Measurements from ENCODE around the gene SMCR8.
"Not testable (repeated sequence)": the region's sequence is repeated elsewhere in the genome, so short reads cannot be mapped to it uniquely, and the experiment has no call there.

SMCR8 gene

GRCh38 chr17:18318117-18318516, 3.0 kb downstream of the SMCR8 start:
- no peak for DNase-seq

GRCh38 chr17:18318771-18319450, 3.8 kb downstream of the SMCR8 start:
- DNase-seq = no peak

- no peak for DNase-seq
These were observed 4.6 kb downstream of the SMCR8 start for GRCh38 chr17:18319604-18320256.

DNA sequence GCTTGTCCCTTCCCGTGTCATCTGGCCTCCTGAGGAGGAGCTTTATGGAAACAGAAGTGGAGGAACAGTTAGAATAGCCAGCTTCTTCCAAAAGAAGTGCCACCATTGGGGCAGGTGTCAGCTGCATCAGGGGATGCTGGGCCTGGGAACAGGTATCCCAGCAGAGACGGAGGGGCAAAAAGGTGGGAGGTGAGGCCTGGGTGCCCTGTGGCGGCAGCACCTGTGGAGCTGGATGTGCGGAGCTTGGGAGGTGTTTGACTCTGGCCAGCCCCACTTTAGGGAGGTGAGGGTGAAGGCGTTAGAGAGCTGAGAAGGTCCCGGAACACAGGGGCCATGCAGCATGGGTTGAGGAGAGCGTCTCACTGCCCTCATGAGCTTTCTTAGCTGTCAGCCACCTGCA, 5.2 kb downstream of the SMCR8 start:
- no peak for DNase-seq

GRCh38 chr17:18321309-18321708, 6.2 kb downstream of the SMCR8 start:
- DNase-seq = no peak

DNA sequence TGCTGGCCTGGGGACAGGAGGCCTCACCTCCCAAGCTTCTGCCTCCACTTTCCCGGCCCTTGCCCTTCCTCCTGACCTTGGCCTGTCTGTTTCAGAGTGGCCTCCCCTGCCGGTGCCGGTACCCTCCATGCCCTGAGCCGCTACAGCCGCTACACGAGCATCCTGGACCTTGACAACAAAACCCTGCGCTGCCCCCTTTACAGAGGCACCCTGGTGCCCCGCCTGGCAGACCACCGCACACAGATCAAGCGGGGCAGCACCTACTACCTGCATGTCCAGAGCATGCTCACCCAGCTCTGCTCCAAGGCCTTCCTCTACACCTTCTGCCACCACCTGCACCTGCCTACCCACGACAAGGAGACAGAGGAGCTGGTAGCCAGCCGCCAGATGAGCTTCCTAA, 7.4 kb downstream of the SMCR8 start:
- DNase-seq = no peak

GRCh38 chr17:18323007-18323406, 7.9 kb downstream of the SMCR8 start:
- DNase-seq = no peak

DNA sequence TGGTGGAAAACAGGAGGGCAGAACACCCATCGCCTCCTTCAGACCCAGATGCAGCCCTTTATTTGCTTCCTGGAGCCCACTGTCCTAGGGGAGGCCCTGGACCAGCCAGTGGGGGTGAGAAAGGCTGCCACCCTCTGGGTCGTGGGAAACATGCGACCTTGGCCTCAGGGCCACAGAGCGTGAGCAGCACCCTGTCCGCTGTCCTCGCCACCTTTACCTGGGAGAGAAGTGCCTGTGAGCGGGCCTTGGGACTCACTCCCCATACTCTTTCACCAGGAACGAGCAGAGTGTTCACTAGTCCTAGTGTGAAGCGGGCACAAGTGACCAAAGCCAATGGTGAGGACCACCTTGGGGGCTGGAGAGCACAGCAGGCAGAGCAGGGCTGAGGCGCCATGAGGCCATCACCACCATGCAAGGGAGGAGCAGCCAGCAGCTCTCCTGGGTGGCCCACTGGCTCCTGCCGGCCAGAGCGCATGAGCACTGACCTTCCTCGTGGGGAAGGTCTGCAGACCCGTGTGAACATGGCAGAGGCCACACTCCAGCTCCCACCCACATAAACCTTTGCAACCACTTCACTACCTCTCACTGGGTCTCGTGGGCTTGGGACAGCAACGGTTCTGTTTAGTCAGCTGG, 8.5 kb downstream of the SMCR8 start:
- DNase-seq = no peak

DNA sequence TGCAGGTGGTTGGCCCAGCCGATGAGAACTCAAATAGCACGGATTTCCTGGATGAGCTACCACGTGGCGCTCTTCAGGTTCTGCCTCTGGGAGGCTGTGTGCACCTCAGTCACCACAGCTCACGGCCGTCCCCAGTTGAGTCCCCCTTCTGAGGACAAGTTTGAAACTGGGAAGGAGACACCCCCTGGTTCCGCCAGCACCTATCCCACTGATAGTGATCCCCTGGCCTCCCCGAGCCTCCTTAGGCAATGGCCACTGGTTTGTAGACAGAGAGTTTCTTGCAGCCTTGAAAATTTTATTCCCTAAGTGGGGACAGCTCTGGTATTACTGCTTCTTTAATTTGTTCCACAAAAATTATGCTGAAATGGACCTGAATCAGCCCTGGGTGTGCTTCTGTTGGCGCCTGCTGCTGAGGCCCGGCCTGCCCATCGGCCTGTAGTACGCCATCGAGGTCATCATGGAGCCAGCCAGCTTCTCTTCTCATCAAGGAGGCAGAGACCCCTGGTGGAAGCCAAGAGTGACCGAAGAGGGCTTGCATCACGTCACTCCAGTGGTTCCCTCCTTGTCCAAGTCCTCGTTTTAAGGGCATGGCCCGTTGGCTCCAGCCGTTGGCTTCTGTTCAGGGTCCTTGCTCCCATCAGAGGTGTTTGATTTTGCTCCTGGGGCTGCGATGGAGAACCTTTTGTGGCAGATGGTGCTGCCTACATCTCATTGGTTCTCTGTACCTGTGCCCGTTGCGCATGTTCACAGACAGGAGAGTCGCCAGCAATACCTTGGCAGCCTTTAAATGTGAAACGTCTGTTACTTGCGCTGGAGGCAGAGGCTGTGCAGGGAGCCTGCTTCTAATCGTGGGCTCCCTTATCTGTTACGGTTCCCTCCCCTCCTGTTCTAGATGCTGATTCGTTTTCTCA, 9.3 kb downstream of the SMCR8 start:
- no peak for DNase-seq

DNA sequence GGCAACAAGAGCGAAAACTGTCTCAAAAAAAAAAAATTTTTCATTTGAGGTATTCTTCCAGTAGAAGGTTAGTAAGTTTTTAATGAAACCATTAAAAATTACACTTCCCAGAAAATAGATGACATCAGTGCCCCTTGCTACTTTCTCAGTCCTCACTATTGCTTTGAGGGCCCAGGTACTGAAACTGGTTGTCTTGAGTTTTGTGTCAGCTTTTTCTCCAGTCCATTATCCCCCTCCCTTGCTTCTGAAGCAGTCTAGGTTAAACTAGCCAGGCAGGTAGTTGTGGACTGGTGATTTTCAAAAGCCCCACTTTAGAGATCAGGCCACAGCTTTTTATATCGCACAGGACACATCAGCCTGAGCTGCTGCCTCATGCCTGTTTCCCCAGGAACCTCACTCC, 10.9 kb downstream of the SMCR8 start:
- DNase-seq = no peak

DNA sequence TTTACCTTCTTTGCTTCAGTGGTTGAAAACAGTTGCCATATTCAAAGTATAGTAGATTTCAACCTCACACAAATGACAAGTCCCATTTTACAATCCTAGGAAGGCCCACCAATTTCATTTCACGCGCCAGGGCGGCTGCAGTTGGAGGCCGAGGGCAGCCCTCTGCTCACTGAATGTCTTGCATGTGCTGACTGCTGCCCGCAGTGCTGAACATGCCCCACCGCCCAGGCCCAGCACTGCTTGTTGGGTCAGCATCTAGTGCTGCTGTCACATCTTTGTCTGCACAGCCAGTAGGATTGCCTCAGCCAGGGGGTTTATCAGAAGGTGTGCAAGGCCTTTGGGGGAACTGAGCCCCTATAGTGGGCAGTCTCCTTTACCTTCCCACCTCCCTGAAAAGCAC, 11.5 kb downstream of the SMCR8 start:
- no peak for DNase-seq

GRCh38 chr17:18327093-18327492, 12.0 kb downstream of the SMCR8 start:
- DNase-seq = no peak

DNA sequence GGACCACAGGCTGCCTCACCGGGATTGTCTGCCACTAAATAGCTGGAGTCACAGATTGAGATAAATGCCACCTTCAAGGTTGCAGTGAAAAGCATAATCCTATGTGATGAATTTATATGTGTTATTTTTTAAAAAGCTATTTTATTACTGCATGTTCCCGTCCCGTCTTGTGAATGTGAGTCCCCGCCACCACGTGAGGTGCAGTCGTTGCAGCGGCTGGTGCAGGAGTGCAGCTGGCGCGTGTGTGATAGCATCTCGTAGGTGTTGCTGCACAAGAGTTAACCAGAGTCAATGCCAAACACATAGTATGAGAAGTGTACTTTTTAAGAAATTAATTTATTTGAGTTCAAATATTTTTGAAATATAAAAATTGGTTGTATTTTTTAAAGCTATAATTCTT, 12.5 kb downstream of the SMCR8 start:
- no peak for DNase-seq

- DNase-seq = no peak
These were observed 13.6 kb downstream of the SMCR8 start for GRCh38 chr17:18328643-18329204.

DNA sequence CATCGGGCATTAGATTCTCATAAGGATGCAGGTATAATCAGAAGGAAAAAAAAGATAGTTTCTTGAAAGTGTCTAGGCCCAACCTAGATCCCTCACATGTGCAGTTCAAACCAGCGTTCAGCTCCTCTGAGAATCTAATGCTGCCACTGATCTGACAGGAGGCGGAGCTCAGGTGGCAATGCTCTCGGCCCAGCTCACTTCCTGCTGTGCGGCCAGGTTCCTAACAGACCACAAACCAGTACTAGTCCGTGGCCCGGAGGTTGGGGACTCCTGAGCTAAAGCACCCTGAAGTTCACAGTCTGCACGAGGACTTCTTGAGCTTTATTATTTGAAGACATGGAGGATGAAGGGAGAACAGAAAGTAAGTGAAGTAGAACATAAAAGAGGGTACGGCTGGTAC, 16.8 kb downstream of the SMCR8 start:
- DNase-seq = no peak

DNA sequence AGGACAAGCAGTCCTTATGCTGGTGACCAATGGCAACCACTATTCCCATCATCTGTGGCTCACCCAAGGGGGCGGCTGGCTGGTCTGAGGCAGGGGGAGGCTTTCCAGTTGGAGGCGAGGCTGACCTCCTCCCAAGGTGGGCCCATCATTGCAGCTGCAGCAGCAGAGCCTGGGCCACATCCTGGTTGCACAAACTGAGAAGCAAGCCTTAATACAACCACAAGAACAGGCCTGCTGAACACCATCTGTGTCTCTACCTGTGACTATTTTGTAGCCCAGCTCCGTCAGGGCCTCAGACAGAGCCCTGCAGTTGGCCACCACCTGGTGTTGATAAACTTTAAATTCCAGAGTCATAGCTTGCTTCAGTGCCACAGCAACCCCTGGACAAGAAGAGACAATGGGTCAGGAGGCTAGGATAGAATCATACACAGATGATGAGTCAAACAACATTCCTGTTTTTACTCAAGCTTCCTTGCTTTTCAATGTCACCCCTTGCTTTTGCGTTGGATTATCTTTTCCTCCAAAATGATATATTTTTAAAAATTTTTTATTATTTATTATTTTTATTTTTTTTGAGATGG, 17.9 kb downstream of the SMCR8 start:
- DNase-seq = no peak

DNA sequence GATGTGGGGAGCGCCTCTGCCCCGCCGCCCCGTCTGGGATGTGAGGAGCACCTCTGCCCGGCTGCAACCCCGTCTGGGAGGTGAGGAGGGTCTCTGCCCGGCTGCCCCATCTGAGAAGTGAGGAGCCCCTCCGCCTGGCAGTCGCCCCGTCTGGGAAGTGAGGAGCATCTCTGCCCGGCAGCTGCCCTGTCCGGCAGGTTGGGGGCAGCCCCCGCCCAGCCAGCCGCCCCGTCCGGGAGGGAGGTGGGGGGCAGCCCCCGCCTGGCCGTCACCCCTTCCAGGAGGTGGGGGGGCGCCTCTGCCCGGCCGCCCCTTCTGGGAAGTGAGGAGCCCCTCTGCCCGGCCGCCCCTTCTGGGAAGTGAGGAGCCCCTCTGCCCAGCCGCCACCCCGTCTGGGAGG, 23.1 kb downstream of the SMCR8 start:
- DNase-seq = not testable (repeated sequence)

GRCh38 chr17:18339933-18340332, 24.8 kb downstream of the SMCR8 start:
- DNase-seq = no peak

DNA sequence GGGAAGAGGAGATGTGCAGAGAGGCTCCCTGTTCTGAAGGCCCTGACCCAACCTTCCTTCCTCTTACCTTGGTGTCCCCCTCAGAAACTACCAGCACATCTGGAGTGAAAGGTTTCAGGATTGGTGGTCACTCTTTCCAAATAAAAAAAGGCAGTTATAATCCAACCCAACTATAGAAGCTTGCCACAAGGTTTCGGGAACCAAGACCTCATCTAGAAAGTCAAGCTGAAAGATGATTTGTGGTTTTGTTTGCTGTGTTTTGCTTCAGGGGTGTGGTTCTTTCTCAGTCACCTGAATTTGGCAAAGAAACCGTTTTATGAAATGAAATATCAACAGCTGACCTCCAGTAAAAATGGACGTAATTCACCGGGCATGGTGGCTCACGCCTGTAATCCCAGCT, 28.9 kb downstream of the SMCR8 start:
- DNase-seq = no peak

GRCh38 chr17:18353541-18353940, 38.4 kb downstream of the SMCR8 start:
- DNase-seq = no peak

DNA sequence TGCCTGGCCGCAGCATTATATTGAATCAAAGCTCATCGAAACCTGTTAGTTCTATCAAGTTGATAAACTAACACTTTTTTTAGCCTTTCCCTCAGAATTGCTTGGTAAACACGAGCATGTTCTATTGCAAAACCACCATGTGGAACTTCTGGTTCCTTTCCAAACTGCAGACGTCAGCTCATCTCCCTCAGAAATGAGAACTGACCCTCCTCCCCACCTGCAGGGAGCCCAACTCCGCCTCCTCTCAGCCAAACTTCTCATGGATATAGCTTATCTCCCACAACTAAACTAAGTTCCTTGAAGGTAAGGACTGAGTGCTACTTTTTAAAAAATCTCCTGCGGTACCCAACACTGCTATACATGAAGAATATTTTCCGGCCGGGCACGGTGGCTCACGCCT, 41.5 kb downstream of the SMCR8 start:
- no peak for DNase-seq

- DNase-seq = no peak
These were observed 45.4 kb downstream of the SMCR8 start for GRCh38 chr17:18360518-18360917.
